NCI-H226 (cell line): ENCODE data around the gene C22orf15.

ENCODE experiments used
- DNase-seq: peaks from one replicate; pipeline ENCODE4 v3.0.0-alpha.2; 2015

Gene C22orf15

DNA sequence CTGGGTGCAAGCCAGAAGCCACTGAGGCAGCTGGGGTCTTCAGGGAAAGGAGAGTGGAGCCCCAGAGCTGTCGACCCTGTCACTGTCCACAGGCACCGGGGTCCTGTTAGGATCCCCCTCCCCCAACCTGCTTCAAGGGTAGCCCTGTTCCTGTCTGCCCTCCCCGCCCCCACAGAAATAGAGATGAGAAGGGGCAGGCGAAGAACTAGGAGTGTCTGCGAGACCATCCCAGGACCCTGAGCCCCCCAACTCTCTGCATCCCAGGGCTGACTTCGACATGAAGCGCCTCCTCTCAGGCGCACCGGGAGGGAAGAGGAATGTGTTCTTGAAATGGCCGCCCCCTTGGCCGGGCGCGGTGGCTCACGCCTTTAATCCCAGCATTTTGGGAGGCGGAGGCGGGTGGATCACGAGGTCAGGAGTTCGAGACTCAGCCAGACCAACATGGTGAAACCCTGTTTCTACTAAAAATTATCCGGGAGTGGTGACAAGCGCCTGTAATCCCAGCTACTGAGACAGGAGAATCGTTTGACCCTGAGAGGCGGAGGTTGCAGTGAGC lies 11.3 kb upstream of the C22orf15 start:
- no peak for DNase-seq

DNA sequence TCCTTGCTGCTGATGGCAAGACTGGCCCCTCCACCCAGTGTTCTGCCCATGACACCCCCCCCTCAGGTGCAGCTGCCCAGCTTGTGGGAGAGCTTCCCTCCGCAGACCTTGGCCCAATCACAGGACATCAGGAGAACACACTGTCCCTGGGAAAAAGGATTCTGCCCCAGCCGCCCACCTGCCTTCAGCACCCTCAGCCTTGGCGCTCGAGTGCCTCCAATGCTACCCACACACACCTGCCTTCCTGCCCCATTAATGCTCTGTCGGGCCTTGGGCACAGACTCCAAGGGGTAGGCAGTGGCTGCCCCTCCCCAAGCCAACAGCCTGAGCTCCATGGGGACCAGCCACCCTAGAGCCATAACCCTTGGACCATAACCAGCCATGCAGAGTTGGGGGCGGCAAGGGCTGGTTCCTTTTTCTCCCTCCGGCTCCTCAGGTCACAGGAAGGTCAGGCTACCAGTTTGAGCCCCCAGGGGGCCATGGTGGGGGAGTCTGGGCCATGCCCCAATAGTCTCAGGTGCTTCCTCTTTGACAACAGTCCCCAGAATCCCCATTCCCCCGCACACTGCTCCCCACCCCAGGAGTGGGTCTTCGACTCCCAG lies 10.6 kb upstream of the C22orf15 start:
- DNase-seq, result no peak

- DNase-seq, result no peak
These were observed 10.0 kb upstream of the C22orf15 start for GRCh38 chr22:23752750-23753149.

DNA sequence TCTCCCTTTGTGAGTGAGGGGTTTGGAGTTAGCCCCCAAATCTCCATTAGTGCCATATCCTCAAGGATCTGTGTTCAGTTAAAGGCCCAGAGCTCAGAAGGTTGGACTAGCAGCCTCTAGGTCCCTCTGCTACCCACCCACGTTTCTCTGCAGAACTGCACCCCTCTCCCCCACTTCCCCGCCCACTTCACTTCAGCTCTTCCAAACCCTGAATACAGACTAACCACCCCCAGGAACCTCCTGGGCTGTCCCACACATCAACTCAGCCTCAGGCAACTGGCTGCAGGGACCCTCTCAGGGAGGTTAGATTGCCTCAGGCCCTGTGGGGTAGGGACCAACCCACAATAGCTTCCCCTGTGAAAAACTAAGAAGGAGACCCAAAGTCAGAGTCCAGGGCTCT lies 9.4 kb upstream of the C22orf15 start:
- no peak for DNase-seq

DNA sequence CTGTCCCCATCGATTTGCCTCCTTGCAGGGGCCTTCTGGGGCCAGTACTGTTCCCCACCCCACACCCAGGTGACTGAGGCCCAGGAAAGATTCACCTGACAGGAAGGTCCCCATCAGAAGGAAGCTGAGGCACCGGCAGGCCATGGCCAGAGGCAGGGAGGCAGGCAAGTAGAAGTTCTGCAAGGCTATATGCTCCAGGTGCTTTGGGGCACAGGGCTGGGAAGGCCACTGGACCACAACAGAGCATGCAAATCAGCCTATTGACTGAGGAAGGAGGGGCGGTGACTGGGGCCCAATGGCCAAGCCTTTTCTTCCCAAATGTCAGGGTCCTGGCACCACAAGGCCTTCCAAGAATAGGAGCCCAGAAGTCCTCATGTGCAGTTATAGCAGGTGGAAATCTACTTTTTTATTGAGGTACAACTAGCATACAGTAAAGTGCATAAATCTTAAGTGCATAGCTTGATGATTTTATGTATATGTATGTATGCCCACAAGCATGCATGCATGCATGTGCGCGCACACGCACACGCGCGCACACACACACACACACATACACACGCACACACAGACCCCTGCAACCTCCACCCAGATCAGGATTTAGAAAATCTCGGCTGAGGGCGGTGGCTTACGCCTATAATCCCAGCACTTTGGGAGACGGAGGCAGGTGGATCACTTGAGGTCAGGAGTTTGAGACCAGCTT lies 8.4 kb upstream of the C22orf15 start, which contains the start of gene VPREB3:
Gene VPREB3 (minus strand): TSS at position 206 of the 700 bp plus-strand sequence. CDS start 62 bp downstream, at position 144.
- DNase-seq, result no peak

GRCh38 chr22:23754980-23755636 lies 7.7 kb upstream of the C22orf15 start:
- DNase-seq, result no peak

DNA sequence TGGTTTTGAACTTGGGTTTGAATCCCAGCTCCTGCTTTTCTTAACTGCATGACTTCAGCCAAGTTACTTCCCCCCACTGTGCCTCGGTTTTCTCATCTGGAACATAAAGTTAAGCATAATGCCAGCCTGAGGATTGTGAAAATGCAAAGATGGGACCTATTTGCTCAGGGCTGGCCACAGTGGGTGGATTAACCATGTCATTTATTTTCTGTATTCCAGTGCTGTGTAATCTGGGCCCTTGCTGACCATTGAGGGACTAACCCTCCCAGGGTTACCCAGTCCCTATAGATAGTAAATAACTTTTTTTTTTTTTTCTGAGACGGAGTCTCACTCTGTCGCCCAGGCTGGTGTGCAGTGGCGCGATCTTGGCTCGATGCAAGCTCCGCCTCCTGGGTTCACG lies 7.1 kb upstream of the C22orf15 start:
- DNase-seq, result no peak

GRCh38 chr22:23756891-23757290 lies 5.9 kb upstream of the C22orf15 start:
- DNase-seq, result no peak

DNA sequence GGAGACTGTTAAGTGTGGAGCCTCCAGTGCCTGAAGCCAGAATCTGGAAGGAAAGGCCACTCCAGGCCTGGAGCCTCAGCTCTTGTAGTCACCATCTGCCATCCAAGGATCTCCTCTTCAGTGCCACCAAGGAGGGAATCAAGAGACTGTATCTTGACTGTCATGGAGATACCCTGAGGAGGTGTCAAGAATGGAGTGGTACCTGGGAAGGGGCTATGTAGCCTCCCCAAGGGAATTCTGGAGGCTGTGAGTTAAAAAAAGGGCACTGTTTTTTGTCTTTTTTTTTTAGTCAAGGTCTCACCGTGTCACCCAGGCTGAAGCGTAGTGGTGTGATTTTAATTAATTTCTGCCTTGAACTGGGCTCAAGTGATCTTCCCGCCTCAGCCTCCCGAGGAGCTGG lies 3.2 kb upstream of the C22orf15 start:
- no peak for DNase-seq

- DNase-seq, result no peak
These were observed 2.7 kb upstream of the C22orf15 start for GRCh38 chr22:23760056-23760455.

DNA sequence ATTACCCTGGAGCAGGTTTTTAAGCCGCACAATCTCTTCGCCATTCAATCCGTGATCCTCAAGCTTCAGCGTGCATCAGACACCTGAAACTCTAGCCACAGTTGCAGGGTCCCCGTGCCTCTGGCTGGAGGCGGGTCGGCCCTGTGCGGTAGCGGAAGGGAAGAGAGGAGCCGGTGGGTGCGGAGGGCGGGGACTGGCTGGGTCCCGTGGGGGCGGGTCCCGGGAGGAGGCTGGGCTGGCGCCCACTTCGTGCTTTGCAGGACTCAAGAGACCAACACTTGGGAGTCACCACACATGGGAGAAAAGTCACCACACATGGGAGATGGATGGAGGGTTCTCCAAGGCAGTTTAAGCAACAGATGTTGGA lies 772 bp downstream of the C22orf15 start:
- no peak for DNase-seq

GRCh38 chr22:23763954-23764353 lies 1.2 kb downstream of the C22orf15 start:
- no peak for DNase-seq

GRCh38 chr22:23764899-23765881 lies 2.4 kb downstream of the C22orf15 start:
- no peak for DNase-seq

DNA sequence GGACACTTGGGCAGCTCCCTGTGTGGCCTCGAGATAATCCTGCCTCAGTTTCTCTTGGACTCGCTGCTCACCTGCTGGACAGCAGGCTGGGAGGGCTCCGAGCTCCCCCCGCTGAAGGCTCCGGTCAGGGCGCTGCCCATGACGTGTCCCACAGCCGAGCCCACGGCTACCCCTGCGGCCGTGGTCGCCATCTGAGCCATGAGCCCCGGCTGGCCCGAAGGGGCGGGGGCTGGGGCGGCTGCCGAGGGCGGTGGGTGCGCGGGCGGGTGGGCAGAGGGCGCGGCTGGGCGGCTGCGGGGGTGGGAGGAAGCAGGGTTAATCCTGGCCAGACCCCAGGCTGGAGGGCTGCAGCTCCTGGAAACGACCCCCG lies 4.5 kb downstream of the C22orf15 start:
- no peak for DNase-seq

DNA sequence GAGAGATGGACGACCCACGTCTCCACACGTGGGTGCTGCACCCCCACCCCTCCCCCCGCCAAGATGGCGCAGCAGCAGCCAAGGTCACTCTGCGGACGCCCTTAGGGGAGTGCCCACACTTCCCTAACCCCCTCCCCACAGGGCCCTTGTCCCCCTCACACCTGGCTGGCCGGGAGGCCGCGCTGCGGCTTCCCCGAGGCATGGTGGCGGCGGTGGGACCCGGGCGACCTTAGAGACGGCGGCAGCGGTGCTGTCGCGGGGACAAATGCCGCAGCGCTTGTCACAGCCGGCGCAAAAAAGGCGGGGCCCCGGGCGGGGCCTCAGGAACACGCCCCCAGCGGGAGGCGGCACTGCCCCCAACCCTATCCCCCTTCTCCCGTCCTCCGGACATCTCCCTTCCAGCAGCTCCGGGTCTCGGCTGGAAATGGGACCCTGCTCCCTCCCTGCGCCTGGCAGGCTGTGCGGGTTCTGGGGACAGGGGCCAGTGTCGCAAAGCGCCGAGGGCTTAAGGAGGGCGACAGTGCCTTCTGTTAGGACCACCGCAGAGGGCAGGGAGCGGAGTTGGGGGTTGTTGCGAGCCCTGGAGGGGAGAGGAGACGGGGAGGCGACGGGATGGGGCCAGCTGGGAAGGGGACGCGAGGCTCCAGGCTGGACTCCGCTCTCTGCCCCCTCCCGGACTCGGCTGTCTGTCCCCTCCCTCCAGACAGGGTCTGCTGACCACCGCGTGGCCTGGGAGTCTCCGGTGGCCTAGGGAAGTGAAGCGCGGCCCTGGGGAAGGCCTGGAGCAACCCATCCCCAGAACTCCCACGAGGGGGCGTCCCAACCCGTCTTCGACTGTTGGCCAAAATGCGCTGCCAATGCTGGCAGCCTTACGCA lies 5.1 kb downstream of the C22orf15 start, which contains the start of gene CHCHD10:
Gene CHCHD10 (minus strand): TSS at position 300 of the 876 bp plus-strand sequence. CDS start 98 bp downstream, at position 202.
- DNase-seq, result no peak

DNA sequence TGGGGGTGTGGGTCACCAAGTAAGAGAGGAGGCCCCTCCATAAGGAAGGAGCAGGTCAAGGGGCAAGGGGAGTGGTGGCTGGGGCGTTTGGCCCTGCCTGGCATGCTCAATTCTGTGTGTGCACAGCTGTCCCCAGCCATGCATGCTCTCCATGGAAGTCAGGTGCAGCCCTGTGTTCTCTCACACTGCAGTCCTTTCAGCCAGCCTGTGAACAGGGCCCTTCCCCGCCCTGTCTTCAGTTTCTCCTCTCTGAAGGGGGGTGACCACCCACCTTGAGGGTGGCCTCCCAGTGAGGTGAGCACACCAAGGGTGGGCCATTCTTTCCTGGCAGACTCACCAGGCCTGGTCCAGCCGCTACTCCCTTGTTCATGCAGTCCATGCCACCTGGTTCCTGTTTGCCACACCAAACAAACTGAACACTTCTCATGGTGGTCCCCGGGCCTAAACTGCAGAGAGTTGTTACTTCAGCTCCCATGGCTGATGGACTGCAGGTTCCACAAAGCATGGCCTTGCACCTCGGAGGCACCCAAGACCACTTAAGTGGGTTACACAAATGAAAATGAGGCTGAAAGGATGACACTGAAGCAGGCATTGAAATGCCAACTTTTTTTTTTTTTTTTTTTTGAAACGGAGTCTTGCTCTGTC lies 6.7 kb downstream of the C22orf15 start:
- no peak for DNase-seq

GRCh38 chr22:23772315-23772648 lies 9.5 kb downstream of the C22orf15 start:
- DNase-seq, result no peak

DNA sequence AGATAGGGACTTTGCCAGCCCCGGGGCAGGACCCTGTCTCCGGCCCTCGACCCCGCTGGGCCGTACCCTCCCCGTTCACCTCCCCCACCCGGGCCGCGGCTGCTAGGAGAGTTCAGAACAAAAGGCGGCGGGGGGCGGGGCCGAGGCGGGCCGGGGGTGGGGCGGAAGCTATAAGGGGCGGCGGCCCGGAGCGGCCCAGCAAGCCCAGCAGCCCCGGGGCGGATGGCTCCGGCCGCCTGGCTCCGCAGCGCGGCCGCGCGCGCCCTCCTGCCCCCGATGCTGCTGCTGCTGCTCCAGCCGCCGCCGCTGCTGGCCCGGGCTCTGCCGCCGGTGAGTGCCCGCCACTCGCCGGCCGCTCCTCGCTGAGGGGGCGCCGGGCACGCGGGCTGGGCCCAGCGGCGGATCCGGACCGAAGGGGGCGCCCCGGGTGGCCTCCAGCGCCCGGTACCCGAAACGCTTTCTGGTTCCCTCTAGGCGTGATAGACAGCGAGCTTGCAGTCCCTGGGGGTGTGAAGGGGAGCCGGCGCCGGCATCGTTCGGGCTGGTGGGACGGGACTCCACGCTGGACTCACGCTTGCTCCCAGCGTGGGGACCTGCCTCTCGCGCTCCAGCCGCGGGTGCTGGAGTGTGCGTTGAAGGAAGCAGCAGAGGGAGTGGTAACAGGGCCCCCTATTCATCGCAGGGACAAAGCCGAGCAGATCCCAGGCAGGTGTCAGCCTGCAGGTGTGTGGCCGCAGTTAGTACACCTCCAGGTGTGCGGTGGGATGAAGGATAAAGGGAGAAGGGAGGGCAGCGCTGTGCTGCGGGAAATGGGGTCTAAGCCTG lies 10.1 kb downstream of the C22orf15 start, which contains the start of gene MMP11:
Gene MMP11 (plus strand): TSS at position 201 of the 825 bp plus-strand sequence. CDS start 22 bp downstream, at position 223.
- DNase-seq, result no peak

GRCh38 chr22:23773483-23774113 lies 10.8 kb downstream of the C22orf15 start:
- no peak for DNase-seq
